Stimulated activated naive CD4-positive, alpha-beta T cell (primary cell): Measurements from ENCODE around the gene UBTD2.
"Not testable (repeated sequence)": the region's sequence is repeated elsewhere in the genome, so short reads cannot be mapped to it uniquely, and the experiment has no call there.

Experiments
- DNase-seq, 6 experiments: peaks; one replicate each; lab custom pipeline; 2025; lab: John Stamatoyannopoulos, UW

Gene UBTD2, protein sequence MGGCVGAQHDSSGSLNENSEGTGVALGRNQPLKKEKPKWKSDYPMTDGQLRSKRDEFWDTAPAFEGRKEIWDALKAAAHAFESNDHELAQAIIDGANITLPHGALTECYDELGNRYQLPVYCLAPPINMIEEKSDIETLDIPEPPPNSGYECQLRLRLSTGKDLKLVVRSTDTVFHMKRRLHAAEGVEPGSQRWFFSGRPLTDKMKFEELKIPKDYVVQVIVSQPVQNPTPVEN

DNA sequence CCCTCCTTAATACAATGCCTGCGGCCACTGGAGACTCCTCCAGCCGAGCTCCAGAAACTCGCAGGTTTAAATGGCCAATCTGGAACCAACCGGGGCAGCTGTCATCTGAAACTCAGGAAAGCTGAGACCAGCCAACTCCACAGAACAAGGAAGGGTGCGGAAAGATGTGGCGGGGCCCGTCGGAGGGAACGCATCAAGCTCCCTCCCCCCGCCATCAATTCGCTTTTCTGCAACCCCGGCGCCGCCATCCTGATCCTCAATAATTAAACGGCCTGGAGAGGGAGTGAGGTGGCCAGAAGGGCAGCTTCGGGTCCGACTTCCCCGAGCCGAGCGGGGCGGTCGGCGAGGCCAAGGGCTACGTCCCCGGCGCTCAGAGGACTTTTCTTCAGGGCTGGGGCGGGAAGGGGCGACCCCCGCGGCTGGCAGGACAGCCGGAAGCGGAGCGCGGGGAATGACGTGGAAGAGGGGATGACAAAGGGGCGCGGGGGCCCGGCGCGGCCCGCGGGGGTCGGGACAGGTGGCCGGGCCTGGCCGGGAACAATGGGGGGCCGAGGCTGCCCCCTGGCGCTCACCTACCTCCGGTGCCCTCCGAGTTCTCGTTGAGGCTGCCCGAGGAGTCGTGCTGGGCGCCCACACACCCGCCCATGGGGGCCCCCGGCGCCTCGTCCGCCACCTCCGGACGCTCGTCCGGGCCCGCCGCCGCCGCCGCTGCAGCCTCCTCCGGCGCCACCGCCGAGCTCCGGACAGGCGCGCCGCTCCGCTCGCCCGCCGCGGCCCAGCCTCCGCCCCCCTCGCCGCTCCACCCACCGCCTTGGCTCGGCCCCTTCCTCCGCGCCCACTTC lies at the start of gene UBTD2:
Gene UBTD2 (minus strand): TSS at position 745 of the 842 bp plus-strand sequence. CDS start 99 bp downstream, at position 646.
- peak in 5 of 6 experiments; percentile 26 to 73 (median 61) for DNase-seq

DNA sequence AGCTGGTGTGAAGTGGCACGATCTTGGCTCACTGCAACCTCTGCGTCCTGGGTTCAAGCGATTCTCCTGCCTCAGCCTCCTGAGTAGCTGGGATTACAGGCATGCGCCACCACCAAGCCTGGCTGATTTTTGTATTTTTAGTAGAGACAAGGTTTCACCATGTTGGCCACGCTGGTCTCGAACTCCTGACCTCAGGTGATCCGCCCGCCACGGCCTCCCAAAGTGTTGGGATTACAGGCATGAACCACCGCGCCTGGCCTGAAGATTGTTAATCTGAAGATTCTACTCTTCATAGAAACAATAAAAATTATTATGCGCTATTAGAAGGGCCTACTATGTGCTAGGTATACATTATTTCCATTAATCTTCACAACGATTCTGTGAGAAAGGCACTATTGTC lies 43.3 kb upstream of the UBTD2 start:
- not testable (repeated sequence) for DNase-seq

GRCh38 chr5:172325452-172325851 lies 41.9 kb upstream of the UBTD2 start:
- DNase-seq = no peak

- no peak for DNase-seq
These were observed 38.7 kb upstream of the UBTD2 start for GRCh38 chr5:172322028-172322965.

DNA sequence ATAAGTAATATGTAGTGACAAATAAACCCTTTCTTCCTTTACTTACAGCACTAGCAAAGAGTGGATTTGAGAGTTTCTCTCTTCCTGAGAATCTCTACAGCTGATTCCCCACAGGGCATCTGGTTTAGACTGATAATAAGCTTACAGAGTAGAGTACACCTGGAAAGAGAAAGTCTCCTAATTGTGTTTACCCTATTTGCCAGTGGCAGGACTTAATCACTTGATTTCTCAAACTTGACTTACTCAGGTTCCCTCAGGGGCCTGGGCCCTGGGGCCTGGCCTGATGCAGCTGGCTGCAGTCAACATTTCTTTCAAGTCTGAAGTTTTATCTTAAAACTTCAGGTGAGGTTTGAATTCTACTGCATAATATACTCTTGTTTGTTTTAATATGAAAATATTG lies 38.0 kb upstream of the UBTD2 start:
- no peak for DNase-seq

- DNase-seq = no peak
These were observed 36.3 kb upstream of the UBTD2 start for GRCh38 chr5:172319708-172320441.

- DNase-seq = no peak
These were observed 32.3 kb upstream of the UBTD2 start for GRCh38 chr5:172315587-172316493.

- no peak for DNase-seq
These were observed 30.4 kb upstream of the UBTD2 start for GRCh38 chr5:172313915-172314314.

DNA sequence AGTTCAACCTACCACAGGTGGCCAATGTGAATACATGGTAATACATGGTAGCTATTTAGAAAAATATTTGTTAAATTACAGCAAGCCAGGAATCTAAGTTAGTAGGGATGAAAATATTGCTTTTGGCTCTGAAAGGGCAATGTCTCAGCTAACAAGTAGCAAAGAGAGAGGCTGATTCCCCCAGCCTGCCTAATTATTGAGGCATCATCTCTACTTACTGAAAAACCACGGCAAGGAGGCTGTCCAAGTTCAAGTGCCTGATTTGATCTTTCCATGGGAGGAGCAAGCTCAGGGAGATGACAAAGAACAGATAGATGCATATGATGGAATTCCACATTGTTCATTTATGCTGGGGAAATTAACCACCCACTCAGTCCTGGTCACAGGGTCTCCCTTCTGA lies 28.7 kb upstream of the UBTD2 start:
- DNase-seq = no peak

DNA sequence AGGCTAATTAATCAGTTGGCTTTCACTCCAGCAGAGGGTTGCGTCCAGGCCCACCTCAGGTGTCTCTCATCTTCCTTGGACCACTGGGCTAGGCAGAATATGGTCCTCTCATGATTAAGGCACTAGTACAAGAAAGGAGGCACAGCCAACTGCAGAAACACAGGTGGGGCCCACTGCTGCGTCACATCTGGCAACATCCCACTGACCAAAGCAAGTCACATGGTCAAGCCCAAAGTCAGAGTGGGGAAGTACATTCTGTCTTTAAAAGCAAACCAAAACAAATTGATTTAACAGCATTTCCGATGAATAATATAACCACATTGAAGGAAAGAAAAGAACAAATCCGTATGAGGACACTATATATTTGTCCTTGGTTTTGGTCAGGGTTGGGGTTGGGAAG lies 28.0 kb upstream of the UBTD2 start:
- DNase-seq = no peak

GRCh38 chr5:172311026-172311425 lies 27.5 kb upstream of the UBTD2 start:
- no peak for DNase-seq

DNA sequence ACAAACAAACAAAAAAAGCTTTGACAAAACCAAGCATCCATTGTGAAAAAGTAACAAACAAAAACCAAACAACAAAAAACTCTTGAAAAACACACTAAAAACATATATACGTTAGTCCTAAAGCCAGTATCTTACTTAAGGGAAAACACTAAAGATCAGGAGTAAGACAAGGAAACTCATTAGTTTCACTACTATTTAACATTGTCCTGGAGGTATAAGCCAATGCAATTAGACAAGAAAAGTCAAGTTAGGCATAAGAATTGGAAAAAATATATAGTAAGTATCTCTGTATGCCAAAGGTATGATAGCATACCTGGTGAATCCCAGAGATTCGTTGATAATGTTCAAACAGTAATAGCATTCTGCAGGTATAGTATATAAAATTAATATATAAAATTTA lies 21.8 kb upstream of the UBTD2 start:
- DNase-seq = no peak

- DNase-seq = no peak
These were observed 20.2 kb upstream of the UBTD2 start for GRCh38 chr5:172303572-172304335.

GRCh38 chr5:172303162-172303561 lies 19.6 kb upstream of the UBTD2 start:
- DNase-seq = no peak

DNA sequence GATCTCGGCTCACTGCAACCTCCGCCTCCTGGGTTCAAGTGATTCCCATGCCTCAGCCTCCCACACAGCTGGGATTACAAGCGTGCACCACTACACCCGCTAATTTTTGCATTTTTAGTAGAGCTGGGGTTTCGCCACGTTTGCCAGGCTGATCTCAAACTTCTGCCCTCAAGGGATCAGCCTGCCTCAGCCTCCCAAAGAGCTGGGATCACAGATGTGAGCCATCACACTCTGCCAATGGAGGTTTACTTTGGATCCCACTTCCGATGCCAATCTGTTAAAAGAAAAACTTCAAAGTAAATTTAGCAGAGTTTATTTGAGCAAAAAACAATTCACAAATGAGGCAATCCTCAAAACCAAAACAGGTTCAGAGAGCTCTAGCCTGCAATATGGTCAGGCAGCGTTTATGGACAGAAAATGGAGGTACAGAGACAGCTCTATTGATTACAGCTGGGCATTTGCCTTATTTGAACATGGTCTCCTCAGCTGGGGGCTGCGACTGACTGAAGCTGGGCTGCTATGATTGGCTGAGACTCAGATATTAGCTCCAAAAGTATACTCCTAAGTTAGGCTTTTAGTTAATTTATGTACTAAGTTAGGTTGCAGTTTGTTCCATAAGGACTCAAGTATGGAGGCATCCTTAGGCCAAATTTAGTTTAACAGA lies 18.6 kb upstream of the UBTD2 start:
- no peak for DNase-seq

DNA sequence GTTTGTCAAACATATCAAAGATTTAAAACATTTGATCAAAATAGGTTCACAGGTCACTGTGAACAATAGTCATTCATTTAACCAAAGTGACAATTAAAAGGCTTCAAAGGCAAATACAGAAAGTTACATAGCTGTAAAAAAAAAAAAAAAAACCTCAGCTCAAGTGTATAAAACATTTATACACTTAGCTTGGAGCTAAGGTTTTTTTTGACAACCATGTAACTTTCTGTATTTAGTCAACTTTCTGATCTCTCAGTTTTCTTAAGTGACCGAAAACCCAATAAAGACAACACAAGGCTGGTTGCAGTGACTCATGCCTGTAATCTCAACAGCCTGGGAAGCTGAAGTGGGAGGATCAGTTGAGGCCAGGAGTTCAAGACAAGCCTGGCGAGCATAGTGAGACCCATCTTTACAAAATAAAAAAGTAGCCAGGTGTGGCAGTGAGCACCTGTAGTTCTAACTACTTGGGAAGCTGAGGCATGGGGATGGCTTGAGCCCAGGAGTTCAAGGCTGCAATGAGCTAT lies 16.4 kb upstream of the UBTD2 start:
- DNase-seq = no peak

DNA sequence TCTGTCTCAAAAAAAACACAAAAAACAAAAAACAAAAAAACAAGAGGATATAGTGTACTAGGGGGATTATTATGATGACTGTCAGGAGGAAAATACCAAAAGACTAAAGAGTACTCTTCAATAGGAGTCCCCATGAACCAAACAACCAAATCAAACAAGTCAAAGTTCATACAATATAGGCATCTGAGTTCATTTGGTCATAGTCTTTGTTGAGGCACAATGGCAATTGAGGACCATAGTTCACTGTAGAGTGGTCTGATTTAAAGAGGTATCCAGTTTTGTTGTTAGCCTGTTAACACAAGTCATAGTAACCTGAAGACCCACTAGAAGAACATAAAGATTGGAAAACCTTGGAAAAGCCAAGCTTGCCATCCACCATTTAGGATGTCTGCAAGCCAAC lies 11.3 kb upstream of the UBTD2 start:
- no peak for DNase-seq

DNA sequence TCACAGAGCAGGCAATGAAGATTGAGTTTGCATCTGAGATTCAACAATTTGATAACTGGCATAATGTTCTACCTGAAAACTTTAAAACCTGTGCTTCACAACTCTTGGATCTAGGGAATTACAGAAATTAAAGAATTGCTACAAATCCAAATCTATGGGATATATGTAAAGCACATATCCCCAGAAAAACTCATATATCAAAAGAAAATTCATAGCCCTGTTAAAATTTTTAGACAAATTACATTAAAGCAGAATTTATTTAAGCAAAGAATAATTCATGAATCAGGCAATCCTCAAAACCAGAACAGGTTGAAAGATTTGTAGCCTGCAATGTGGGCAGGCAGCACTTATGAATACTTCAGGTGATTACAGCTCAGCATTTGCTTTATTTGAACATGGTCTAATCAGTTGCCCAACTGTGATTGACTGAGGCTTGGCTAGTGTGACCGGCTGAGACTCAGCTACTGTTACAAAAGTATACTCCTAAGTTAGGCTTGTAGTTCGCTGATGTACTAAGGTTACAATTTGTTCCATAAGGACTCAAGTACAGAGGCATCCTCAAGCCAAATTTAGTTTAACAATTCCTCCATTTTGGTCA lies 10.3 kb upstream of the UBTD2 start:
- DNase-seq = no peak
